SK-N-SH (cell line): Measurements from ENCODE around the gene CREB5. TPM values are rescaled to one million over a fixed set of nuclear protein-coding genes. Genes with fewer than 3 reads are reported as not detected.

ENCODE experiments used
- CTCF ChIA-PET: fragments of 300-600, 350-600 bp; formaldehyde crosslinking; extraction: SDS; loops from one replicate; lab custom pipeline; 2021; lab: Yijun Ruan, JAX
- POLR2A ChIA-PET: fragments of 350-600 bp; sonication (Branson Sonifier 250); formaldehyde crosslinking; extraction: SDS; loops from one replicate; lab custom pipeline; 2020; ENCODE audit warnings: antibody characterized with exemption, inconsistent platforms; lab: Yijun Ruan, JAX
- DNase-seq: peaks from one replicate; pipeline ENCODE4 v3.0.0; 2012
- H2AFZ ChIP-seq: fragments of 200-600 bp; sonication (generic); 2 replicates; pipeline ENCODE4 v1.8.1; 2016; ENCODE audit warnings: antibody characterized with exemption, mild to moderate bottlenecking, low read depth
- H3F3A ChIP-seq: fragments of 200-600 bp; sonication (generic); replicated peaks from 2 replicates; pipeline ENCODE3; 2016; ENCODE audit warnings: antibody characterized with exemption, mild to moderate bottlenecking; ENCODE audit not compliant: insufficient read depth
- H3K27ac ChIP-seq, 2 experiments: fragments of 200-500 bp in 1 of 2; fragments of 200-600 bp in 1 of 2; sonication (Bioruptor generic) in 1 of 2; sonication (generic), shearing (Covaris generic) in 1 of 2; 2 replicates each; pipeline versions ENCODE4 v1.5.1 to v1.6.1; 2014 to 2016; ENCODE audit warnings: low read depth in 2 of 2, inconsistent platforms in 1 of 2, low read length in 1 of 2, mild to moderate bottlenecking in 1 of 2, mixed read lengths in 1 of 2
- H3K27me3 ChIP-seq: fragments of 200-600 bp; sonication (generic), shearing (Covaris generic); 2 replicates; pipeline ENCODE4 v1.6.1; 2016; ENCODE audit warnings: mixed run types; ENCODE audit not compliant: insufficient read depth
- H3K36me3 ChIP-seq, 2 experiments: fragments of 200-500 bp in 1 of 2; fragments of 200-600 bp in 1 of 2; sonication (Bioruptor generic) in 1 of 2; sonication (generic) in 1 of 2; replicated peaks in 1 of 2; 2 replicates each; pipeline versions ENCODE3 to v1.5.1; 2014 to 2016; ENCODE audit warnings: low read length in 1 of 2, mild to moderate bottlenecking in 1 of 2; ENCODE audit not compliant: insufficient read depth in 2 of 2, control insufficient read depth in 1 of 2
- H3K4me1 ChIP-seq, 2 experiments: fragments of 200-500 bp in 1 of 2; fragments of 200-600 bp in 1 of 2; sonication (Bioruptor generic) in 1 of 2; sonication (generic), shearing (Covaris generic) in 1 of 2; 2 replicates each; pipeline versions ENCODE4 v1.5.1 to v1.6.1; 2014 to 2016; ENCODE audit warnings: low read depth in 1 of 2, low read length in 1 of 2, mixed run types in 1 of 2; ENCODE audit not compliant: insufficient read depth in 2 of 2, control insufficient read depth in 1 of 2
- H3K4me2 ChIP-seq: fragments of 200-600 bp; sonication (generic), shearing (Covaris generic); 2 replicates; pipeline ENCODE4 v1.6.1; 2017; ENCODE audit warnings: mixed run types
- H3K4me3 ChIP-seq, 2 experiments: fragments of 200-500 bp in 1 of 2; fragments of 200-600 bp in 1 of 2; sonication (Bioruptor generic) in 1 of 2; sonication (generic), shearing (Covaris generic) in 1 of 2; 2 replicates each; pipeline versions ENCODE4 v1.5.1 to v1.8.1; 2014 to 2016; ENCODE audit warnings: low read depth in 2 of 2, inconsistent platforms in 1 of 2, low read length in 1 of 2, mild to moderate bottlenecking in 1 of 2, mixed read lengths in 1 of 2, moderate library complexity in 1 of 2
- H3K79me2 ChIP-seq: fragments of 200-600 bp; sonication (generic); 2 replicates; pipeline ENCODE4 v1.8.1; 2017; ENCODE audit warnings: mild to moderate bottlenecking; ENCODE audit not compliant: insufficient read depth
- H3K9ac ChIP-seq: fragments of 200-600 bp; sonication (generic); 2 replicates; pipeline ENCODE4 v1.6.1; 2017; ENCODE audit warnings: mixed run types
- H3K9me2 ChIP-seq: fragments of 200-600 bp; sonication (generic); 2 replicates; pipeline ENCODE4 v1.6.1; 2017; ENCODE audit warnings: mixed run types
- H3K9me3 ChIP-seq: fragments of 200-600 bp; sonication (generic); 2 replicates; pipeline ENCODE4 v1.6.1; 2017; ENCODE audit warnings: mixed run types, mild to moderate bottlenecking, moderate library complexity
- H4K20me1 ChIP-seq: fragments of 200-600 bp; sonication (generic); 2 replicates; pipeline ENCODE4 v1.6.1; 2017; ENCODE audit warnings: mild to moderate bottlenecking, mixed run types; ENCODE audit not compliant: insufficient read depth
- CHD2 ChIP-seq: fragments of 150-350 bp; IDR thresholded peaks from 2 replicates; pipeline ENCODE4 v1.6.1; 2018; ENCODE audit warnings: low read length; ENCODE audit not compliant: partially characterized antibody
- EP300 ChIP-seq, 2 experiments: IDR thresholded peaks; 2 replicates each; pipeline versions ENCODE4 v1.4.0 to v1.6.1; 2012; ENCODE audit warnings: borderline replicate concordance in 1 of 2, low read depth in 1 of 2, low read length in 1 of 2
- FOSL2 ChIP-seq: IDR thresholded peaks from 2 replicates; pipeline ENCODE4 v1.4.0; 2012; ENCODE audit warnings: low read depth, mild to moderate bottlenecking, moderate library complexity, borderline replicate concordance
- FOXJ3 ChIP-seq: sonication (generic); formaldehyde crosslinking; IDR thresholded peaks from 2 replicates; pipeline ENCODE4 v1.5.1; 2020; ENCODE audit warnings: mild to moderate bottlenecking, missing genetic modification reagents
- FOXM1 ChIP-seq: IDR thresholded peaks from 2 replicates; pipeline ENCODE4 v1.4.0; 2012; ENCODE audit warnings: low read depth, mild to moderate bottlenecking
- GABPA ChIP-seq: IDR thresholded peaks from 2 replicates; pipeline ENCODE4 v1.4.0; 2012; ENCODE audit warnings: low read depth, mild to moderate bottlenecking
- GATA2 ChIP-seq: sonication (generic); formaldehyde crosslinking; IDR thresholded peaks from 2 replicates; pipeline ENCODE4 v1.5.0; 2020; ENCODE audit warnings: mild to moderate bottlenecking, missing genetic modification reagents
- JUND ChIP-seq: IDR thresholded peaks from 2 replicates; pipeline ENCODE4 v1.4.0; 2012
- MEF2A ChIP-seq: IDR thresholded peaks from 2 replicates; pipeline ENCODE4 v1.4.0; 2012; ENCODE audit warnings: low read depth, borderline replicate concordance
- MXI1 ChIP-seq: IDR thresholded peaks from 2 replicates; pipeline ENCODE4 v1.6.1; 2012; ENCODE audit warnings: mild to moderate bottlenecking, low read depth, low read length, improper control_type of control experiment
- NRF1 ChIP-seq: IDR thresholded peaks from 2 replicates; pipeline ENCODE4 v1.6.1; 2012; ENCODE audit warnings: low read depth, mild to moderate bottlenecking, low read length
- RAD21 ChIP-seq: IDR thresholded peaks from 2 replicates; pipeline ENCODE4 v1.6.1; 2012; ENCODE audit warnings: mild to moderate bottlenecking, low read length
- RCOR1 ChIP-seq: fragments of 150-350 bp; IDR thresholded peaks from 2 replicates; pipeline ENCODE4 v1.6.1; 2017; ENCODE audit warnings: antibody characterized with exemption, low read length
- SIN3A ChIP-seq: IDR thresholded peaks from 2 replicates; pipeline ENCODE4 v1.6.1; 2012; ENCODE audit warnings: low read depth, mild to moderate bottlenecking, low read length, moderate library complexity, borderline replicate concordance
- TAF1 ChIP-seq: IDR thresholded peaks from 2 replicates; pipeline ENCODE4 v1.6.1; 2012; ENCODE audit warnings: low read depth, mild to moderate bottlenecking, low read length, moderate library complexity, borderline replicate concordance
- USF1 ChIP-seq: IDR thresholded peaks from 2 replicates; pipeline ENCODE4 v1.4.0; 2012; ENCODE audit warnings: low read depth, borderline replicate concordance
- ZBTB33 ChIP-seq: IDR thresholded peaks from 2 replicates; pipeline ENCODE4 v1.4.0; 2012; ENCODE audit warnings: low read depth, borderline replicate concordance
- WGBS: methylation state at CpG from one replicate; pipeline ENCODE4 v1.1.6; 2017; ENCODE audit warnings: low lambda C conversion rate; 5-methylcytosine and 5-hydroxymethylcytosine counted together
- polyA plus RNA-seq, 3 experiments: library from polyadenylated mRNA; depleted of rRNA; stranded (reverse); fragments of >200 nt; gene quantifications; 2 replicates each; pipeline ENCODE4 v1.2.3, GENCODE V29; 2012

CREB5 gene
- polyA plus RNA-seq, 1 of the 3 experiments (the other 2 are of a cell fraction), result 19.3 TPM

- no peak for TF ChIP-seq ZBTB33
- TF ChIP-seq FOXM1, result no peak
- TF ChIP-seq MXI1, result peak; percentile 55; the same call in 1 of the 2 replicates
- peak; percentile 83 for TF ChIP-seq CHD2
- TF ChIP-seq EP300 (IDR thresholded peaks at IDR 0.05; ENCODE audit: borderline replicate concordance in 1 of 2, low read depth in 1 of 2, low read length in 1 of 2), result peak in 1 of 2 experiments; percentile 96; a peak in 2 of 4 replicates
- TF ChIP-seq NRF1, result no peak
- no peak for TF ChIP-seq TAF1
- TF ChIP-seq FOXJ3 (CRISPR knock-in tag), result peak; percentile 95; the same call in 1 of the 2 replicates
Measured at GRCh38 chr7:28542410-28542809, 130.1 kb downstream of the CREB5 start (continued).

- peak; percentile 43 for DNase-seq
- Histone ChIP-seq H3K27ac (peak overlapping the region in 1 of 2 experiments; percentile 71; a peak in 2 of 4 replicates), H3K4me1 (peaks cover 0 to 35% of the 10 kb centered on the region in 2 experiments; a peak in 2 of 4 replicates), H4K20me1 (no peaks in the 10 kb centered on the region), H3K36me3 (no peaks in the 10 kb centered on the region), H3K4me2 (no peak overlapping the region), H3K9ac (no peak overlapping the region), H3K4me3 (no peak overlapping the region), H3K79me2 (no peaks in the 10 kb centered on the region), H2AFZ (no peak overlapping the region), H3F3A (no peaks in the 10 kb centered on the region), H3K27me3 (peaks cover 8% of the 10 kb centered on the region; the same call in 1 of the 2 replicates), H3K9me2 (no peaks in the 10 kb centered on the region)
- ChIA-PET CTCF (interaction anchor here (1.3 to 2.1 kb wide), 4 partner anchors 10 to 245 kb away, joined by 3 to 6 read pairs (median 5); no protein-coding TSS in a partner anchor), POLR2A (interaction anchor here (1.2 kb wide), 1 partner anchor 47 kb away, joined by 3 read pairs; no protein-coding TSS in a partner anchor)
- 7% methylated on average over 3 of the region's 3 CpGs for WGBS
- peak; percentile 81 for TF ChIP-seq GATA2 (CRISPR knock-in tag)
- TF ChIP-seq RCOR1, result peak; percentile 62; the same call in 1 of the 2 replicates
- peak; percentile 60; the same call in 1 of the 2 replicates for TF ChIP-seq FOXJ3 (CRISPR knock-in tag)
- no peak for TF ChIP-seq SIN3A
- no peak for TF ChIP-seq JUND
- peak; percentile 31 for TF ChIP-seq RAD21
- TF ChIP-seq EP300 (IDR thresholded peaks at IDR 0.05; ENCODE audit: borderline replicate concordance in 1 of 2, low read depth in 1 of 2, low read length in 1 of 2), result peak in 1 of 2 experiments; percentile 84; a peak in 2 of 4 replicates
- no peak for TF ChIP-seq USF1
- TF ChIP-seq CHD2, result peak; percentile 12
- no peak for TF ChIP-seq GABPA
- no peak; the same call in 1 of the 2 replicates for TF ChIP-seq MXI1
- TF ChIP-seq FOSL2, result no peak
- no peak for TF ChIP-seq MEF2A
- TF ChIP-seq, all 33 proteins: peak for 6
- no peaks in the 10 kb centered on the region for H3K9me3 ChIP-seq
Measured at GRCh38 chr7:28544453-28545117, 132.3 kb downstream of the CREB5 start.
